Ovary (tissue), 9 donors: ENCODE results near the gene BBS9. TPM values are rescaled to one million over a fixed set of nuclear protein-coding genes. Genes with fewer than 3 reads are reported as not detected.

Experiments
- DNase-seq, 5 donors: peaks; one replicate each; pipeline ENCODE4 v3.0.0-alpha.2; 2019 to 2020
- H3K27ac ChIP-seq, 2 donors: fragments of 200-600 bp; one replicate each; pipeline versions ENCODE4 v1.5.1 to v1.8.0; 2019 to 2022
- H3K27me3 ChIP-seq: fragments of 200-600 bp; one replicate; pipeline ENCODE4 v1.8.0; 2022
- H3K36me3 ChIP-seq: fragments of 200-600 bp; sonication (generic); one replicate; pipeline ENCODE4 v1.5.1; 2019
- H3K4me1 ChIP-seq: one replicate; pipeline ENCODE4 v1.8.1; 2013; ENCODE audit warnings: mild to moderate bottlenecking, moderate library complexity; ENCODE audit not compliant: insufficient read depth
- H3K4me3 ChIP-seq: fragments of 200-600 bp; sonication (generic); one replicate; pipeline ENCODE4 v1.5.1; 2017
- H3K9me3 ChIP-seq, 2 donors: fragments of 200-600 bp in 1 of 2; sonication (generic) in 1 of 2; one replicate each; pipeline versions ENCODE4 v1.5.1 to v1.8.1; 2013 to 2019; ENCODE audit warnings: mild to moderate bottlenecking in 1 of 2, moderate library complexity in 1 of 2
- EP300 ChIP-seq: sonication (generic); formaldehyde crosslinking; IDR thresholded peaks from one replicate; pipeline ENCODE4 v1.6.1; 2017; ENCODE audit warnings: antibody characterized with exemption
- POLR2A ChIP-seq: fragments of 450-650 bp; IDR thresholded peaks from one replicate; pipeline ENCODE4 v1.6.1; 2017; ENCODE audit warnings: antibody characterized with exemption, mild to moderate bottlenecking, moderate library complexity
- WGBS, 3 donors: extraction: QIAGEN DNeasy Blood & Tissue Kit in 1 of 3; methylation state at CpG; one replicate each; pipeline versions ENCODE4 v1.1.5 to v1.1.7; 2013 to 2017; 5-methylcytosine and 5-hydroxymethylcytosine counted together
- intact Hi-C, 4 donors: fragments of 100-400 bp; cut with DNase I; formaldehyde crosslinking; loops; one replicate each; pipeline versions ENCODE4 v1.11.0 to v1.15.1; 2022 to 2023
- polyA plus RNA-seq, 2 donors: library from polyadenylated mRNA; stranded (reverse); fragments of 200-250 nt in 1 of 2; fragments of 350-450 nt in 1 of 2; fragmentation: Illumina TruSeq in 1 of 2; extraction: RNeasy Lipid Tissue Mini Kit (QIAGEN cat#74804) in 1 of 2; gene quantifications; one replicate each; pipeline ENCODE4 v1.2.3, GENCODE V29; 2013 to 2014
- total RNA-seq, 7 donors: library from RNA; depleted of rRNA in 2 of 7; stranded (reverse); fragments of >200 nt in 2 of 7; fragmentation: NEBNext Ultra II Directional in 3 of 7; extraction: Animal tissue kit (Norgen Biotek cat#: 25700) in 3 of 7; gene quantifications; one replicate each; pipeline versions ENCODE4 v1.1.0 to v1.2.4, GENCODE V29; 2016 to 2023
- TF ChIP-seq, protein P1 (sequence below), 3 donors: fragments of 450-650 bp in 2 of 3; fragments of 200-600 bp in 1 of 3; IDR thresholded peaks; one replicate each; pipeline versions ENCODE4 v1.5.1 to v1.8.0; 2016 to 2022; ENCODE audit warnings: antibody characterized with exemption in 3 of 3, mild to moderate bottlenecking in 1 of 3
- donor health status: DM: no; HTN: no; CAD: no; lungs with moderate emphysema.
- donor health status: DM: no; HTN: no; CAD: no.
- donor health status: Bipolar disorder and iron deficiency.
- donor health status: DM: yes; HTN: yes; CAD: no.
- donor health status: DM: no; HTN: no; CAD: no.
- donor health status: DM: yes; HTN: yes; CAD: no.

Gene BBS9
- total and polyA plus RNA-seq, 9 donors = 8.1 to 42.0 (median 29.7) TPM

DNA sequence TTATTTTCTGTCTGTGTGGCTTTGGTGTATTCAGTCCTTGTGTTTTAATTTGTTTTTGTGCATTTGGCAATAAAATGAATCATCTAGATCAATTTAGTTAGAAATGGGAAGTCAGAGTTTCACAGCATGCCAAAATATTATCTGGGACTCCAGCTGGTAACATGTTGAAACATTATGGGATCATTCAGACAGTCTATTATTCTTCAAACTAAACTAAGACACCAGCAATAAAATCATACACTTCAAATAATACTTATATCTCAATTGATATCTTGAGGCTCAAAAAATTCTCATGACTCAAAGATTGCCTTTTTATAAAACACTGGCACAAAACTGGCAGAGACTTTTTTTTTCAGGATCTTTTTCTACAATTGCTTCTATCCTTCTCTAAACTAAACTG lies 14.4 kb upstream of the BBS9 start:
- Histone ChIP-seq H3K4me3 (no peak overlapping the region), H3K4me1 (no peaks in the 10 kb centered on the region), H3K36me3 (no peaks in the 10 kb centered on the region), H3K27me3 (no peaks in the 10 kb centered on the region), H3K27ac (no peak overlapping the region), H3K9me3 (no peaks in the 10 kb centered on the region)
- no peak for DNase-seq
- intact Hi-C loops = no loop called here
- no peak for TF ChIP-seq POLR2A
- TF ChIP-seq, protein P1, sequence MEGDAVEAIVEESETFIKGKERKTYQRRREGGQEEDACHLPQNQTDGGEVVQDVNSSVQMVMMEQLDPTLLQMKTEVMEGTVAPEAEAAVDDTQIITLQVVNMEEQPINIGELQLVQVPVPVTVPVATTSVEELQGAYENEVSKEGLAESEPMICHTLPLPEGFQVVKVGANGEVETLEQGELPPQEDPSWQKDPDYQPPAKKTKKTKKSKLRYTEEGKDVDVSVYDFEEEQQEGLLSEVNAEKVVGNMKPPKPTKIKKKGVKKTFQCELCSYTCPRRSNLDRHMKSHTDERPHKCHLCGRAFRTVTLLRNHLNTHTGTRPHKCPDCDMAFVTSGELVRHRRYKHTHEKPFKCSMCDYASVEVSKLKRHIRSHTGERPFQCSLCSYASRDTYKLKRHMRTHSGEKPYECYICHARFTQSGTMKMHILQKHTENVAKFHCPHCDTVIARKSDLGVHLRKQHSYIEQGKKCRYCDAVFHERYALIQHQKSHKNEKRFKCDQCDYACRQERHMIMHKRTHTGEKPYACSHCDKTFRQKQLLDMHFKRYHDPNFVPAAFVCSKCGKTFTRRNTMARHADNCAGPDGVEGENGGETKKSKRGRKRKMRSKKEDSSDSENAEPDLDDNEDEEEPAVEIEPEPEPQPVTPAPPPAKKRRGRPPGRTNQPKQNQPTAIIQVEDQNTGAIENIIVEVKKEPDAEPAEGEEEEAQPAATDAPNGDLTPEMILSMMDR (IDR thresholded peaks at IDR 0.05) = no peak
- no peak for TF ChIP-seq EP300

DNA sequence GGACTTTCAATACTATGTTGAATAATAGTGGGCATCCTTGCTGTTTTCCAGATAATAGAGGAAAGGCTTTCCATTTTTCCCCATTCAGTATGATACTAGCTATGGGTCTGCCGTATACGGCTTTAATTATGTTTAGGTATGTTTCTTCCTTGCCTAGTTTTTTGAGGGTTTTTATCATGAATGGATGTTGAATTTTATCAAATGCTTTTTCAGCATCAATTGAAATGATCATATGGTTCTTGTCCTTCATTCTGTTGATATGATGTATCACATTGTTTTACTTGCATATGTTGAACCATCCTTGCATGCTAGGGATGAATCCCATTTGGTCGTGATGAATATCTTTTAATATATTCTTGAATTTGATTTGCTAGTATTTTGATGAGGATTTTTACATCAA lies 11.0 kb upstream of the BBS9 start:
- WGBS, 3 donors = 92 to 93% (median 92%) methylated on average over 3 of the region's 3 CpGs
- Histone ChIP-seq H3K9me3 (no peaks in the 10 kb centered on the region), H3K4me3 (no peak overlapping the region), H3K27ac (no peak overlapping the region), H3K27me3 (no peaks in the 10 kb centered on the region), H3K4me1 (no peaks in the 10 kb centered on the region), H3K36me3 (no peaks in the 10 kb centered on the region)
- TF ChIP-seq EP300 (no peak), POLR2A (no peak)
- TF ChIP-seq, protein P1 (IDR thresholded peaks at IDR 0.05) = no peak
- intact Hi-C loops = no loop called here
- DNase-seq = no peak

DNA sequence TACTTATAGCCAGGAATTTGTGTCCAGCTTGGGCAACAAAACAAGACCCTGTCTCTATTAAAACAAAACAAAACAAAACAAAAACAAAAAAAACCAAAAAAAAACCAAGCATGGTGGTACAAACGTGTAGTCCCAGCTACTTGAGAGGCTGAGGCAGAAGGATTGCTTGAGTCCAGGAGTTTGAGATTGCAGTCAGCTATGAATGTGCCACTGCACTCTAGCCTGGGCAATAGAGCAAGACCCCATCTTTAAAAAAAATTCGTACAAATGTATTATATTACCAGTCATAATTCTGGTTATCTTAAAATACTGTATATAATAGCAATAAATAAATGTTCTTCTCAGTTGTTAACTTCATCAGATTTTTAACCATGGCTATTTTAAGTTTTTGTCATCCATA lies 2.3 kb upstream of the BBS9 start:
- no peak overlapping the region for H3K4me3 ChIP-seq
- H3K36me3 ChIP-seq = no peaks in the 10 kb centered on the region
- no peak overlapping the region for H3K27ac ChIP-seq
- H3K9me3 ChIP-seq = no peaks in the 10 kb centered on the region
- no peak for TF ChIP-seq EP300
- no peak for DNase-seq
- peaks cover 3% of the 10 kb centered on the region for H3K4me1 ChIP-seq
- WGBS, 3 donors = 53 to 70% (median 59%) methylated on average over 2 of the region's 2 CpGs
- intact Hi-C loops = no loop called here
- no peaks in the 10 kb centered on the region for H3K27me3 ChIP-seq

DNA sequence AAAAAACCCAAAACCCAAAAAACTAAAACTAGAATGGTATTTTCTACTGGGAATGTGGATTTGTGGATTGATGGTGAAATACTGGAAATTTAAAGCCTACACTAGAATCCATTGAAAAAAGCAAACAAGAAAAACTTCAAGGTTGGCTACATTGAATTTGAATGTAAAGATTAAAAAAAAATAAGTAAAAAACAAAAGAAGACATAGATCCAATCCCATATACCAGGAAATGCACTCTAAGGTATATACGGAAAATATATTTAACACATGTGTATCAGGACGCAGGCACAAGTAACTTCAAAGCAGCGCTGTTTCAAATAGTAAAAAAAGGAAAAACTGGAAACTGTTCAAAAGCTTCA lies 754 bp upstream of the BBS9 start:
- Histone ChIP-seq H3K4me3 (peak overlapping the region; percentile 74), H3K27ac (peak overlapping the region; percentile 49 to 79), H3K4me1 (peaks cover 3% of the 10 kb centered on the region), H3K36me3 (no peaks in the 10 kb centered on the region), H3K27me3 (no peaks in the 10 kb centered on the region), H3K9me3 (no peaks in the 10 kb centered on the region)
- 0% methylated on average over 3 of the region's 3 CpGs for WGBS, 3 donors
- DNase-seq = no peak
- no peak for TF ChIP-seq POLR2A
- TF ChIP-seq, protein P1 (IDR thresholded peaks at IDR 0.05) = no peak
- no peak for TF ChIP-seq EP300
- intact Hi-C loops = no loop called here

DNA sequence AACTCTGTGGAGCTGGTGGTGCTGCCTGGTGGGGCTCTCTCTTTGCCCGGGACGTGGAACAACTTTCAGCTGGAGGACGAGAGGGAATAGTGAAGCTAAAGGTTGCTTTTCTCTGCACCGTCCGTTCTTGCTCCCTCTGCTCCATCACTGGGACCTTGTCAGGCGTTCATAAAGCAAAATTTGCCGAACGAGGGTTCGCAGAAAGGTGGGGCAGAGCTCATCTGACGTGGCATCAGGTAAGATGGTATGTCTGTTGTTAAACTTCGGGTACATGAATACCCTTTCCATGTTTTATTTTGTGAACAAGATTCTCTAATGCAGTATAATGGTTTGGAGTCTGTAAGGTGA lies 416 bp downstream of the BBS9 start:
- peaks cover 3% of the 10 kb centered on the region for H3K4me1 ChIP-seq
- intact Hi-C loops = no loop called here
- H3K9me3 ChIP-seq = no peaks in the 10 kb centered on the region
- H3K27ac ChIP-seq = peak overlapping the region in 1 of 2 donors; percentile 79
- H3K27me3 ChIP-seq = no peaks in the 10 kb centered on the region
- peak overlapping the region; percentile 74 for H3K4me3 ChIP-seq
- 0 to 1% (median 0%) methylated on average over 11 of the region's 11 CpGs for WGBS, 3 donors
- DNase-seq = no peak
- H3K36me3 ChIP-seq = no peaks in the 10 kb centered on the region
- TF ChIP-seq POLR2A (no peak), EP300 (no peak)
- TF ChIP-seq, protein P1 (IDR thresholded peaks at IDR 0.05) = no peak
